Measurements from ENCODE around the gene PNPLA5.
A peak's percentile ranks its signal among the peaks of the same experiment; 100 is the strongest.
"Not testable (repeated sequence)": the region's sequence is repeated elsewhere in the genome, so short reads cannot be mapped to it uniquely, and the experiment has no call there.

The PNPLA5 gene

DNA sequence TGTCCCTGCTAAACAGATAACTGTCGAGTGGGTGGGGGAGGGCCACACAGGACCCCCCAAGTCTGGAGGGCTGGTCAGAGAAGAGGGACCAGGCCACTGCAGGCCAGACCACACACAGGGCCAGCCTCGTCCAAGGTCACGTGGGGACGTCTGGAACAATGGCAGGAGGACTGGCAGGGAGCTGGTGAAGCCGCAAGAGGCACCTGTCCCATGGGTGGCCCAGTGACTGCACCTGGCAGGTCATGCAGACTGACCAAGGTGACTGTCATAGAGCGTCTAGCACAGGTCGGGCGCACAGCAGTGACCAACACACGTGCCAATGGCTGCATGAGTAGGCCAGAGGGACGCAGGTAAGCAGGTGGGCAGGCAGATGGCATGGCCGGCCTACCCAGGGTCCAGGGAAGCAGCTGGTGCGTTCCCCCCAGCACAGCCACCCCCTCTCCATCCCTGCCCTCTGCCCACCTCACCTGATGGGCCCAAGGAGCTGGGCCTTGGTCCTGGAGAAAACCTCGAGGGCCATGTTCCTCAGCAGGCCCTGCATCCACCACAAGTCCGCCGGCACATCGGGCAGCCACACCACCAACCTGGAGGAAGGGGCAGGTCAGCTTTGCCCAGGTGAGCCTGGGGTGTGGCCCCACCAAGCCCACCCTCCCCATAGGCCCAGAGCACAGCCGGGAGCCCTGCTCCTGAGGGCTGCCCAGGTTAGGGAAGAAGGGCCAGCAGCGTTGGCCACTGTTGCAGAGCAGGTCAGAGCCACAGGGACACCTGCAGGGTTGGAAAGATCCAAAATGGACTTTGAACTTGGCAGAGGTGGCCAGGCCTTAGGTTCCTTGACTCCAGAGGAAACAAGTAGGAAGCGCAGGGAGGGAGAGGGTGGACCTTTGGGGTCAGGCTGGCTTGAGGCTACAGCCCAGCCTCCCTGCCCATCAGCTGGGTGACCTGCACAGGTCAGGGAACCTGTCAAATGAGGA lies 10.4 kb downstream of the PNPLA5 start:
- no peak for DNase-seq (ENCODE audit: low spot score)

DNA sequence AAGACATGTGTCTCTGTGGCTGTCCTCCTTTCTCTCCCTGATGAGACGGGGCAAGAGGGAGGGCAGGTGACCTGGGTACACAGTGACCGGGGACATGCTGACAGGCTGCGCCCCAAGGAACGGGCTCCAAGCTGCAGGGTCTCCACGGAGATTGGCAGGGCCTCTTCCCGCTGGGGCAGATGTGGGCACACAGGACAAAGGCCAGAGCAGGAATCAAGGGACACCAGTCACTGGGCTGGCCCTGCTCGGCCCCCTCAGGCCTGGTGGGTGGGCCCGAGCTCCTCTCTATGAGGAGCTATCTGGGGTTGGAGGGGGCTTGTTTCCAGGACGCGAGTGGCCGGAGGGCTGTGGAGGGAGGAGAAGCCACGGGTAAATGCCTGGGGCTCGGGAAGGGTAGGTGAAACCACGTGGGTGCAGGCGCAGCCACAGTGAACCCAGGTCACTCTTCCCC lies 11.2 kb downstream of the PNPLA5 start:
- no peak for DNase-seq (ENCODE audit: low spot score)

DNA sequence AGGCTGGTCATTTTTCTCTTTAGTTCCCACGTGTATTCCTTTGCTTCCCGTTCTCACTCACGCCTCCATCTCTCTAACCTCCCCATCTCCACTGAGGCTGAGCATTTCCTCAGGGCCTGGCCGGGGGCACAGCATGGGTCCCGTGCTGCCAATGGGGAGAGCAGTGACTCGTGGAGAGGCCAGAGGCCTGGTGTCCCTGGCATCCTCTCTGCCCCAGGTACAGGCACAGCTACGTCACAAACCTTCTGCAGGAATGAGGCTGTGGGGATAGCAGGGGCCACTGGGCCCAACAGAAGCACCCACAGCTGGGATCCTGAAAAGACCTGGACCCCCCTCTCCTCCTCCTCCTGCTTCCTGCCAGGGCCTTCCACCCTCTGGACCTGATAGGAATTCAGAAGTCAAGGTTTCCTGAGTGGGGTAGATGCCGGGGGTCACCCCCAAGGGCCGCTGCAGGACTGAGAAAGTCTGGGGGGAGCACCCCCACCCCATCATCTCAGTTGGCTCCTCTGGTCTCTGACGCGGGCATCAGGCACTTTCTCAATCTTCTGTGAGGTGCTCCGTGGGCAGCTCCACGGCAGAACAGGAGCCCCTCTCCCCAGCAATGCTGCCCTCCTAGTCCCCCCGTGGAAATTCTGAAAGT lies 11.8 kb downstream of the PNPLA5 start:
- no peak for DNase-seq (ENCODE audit: low spot score)

DNA sequence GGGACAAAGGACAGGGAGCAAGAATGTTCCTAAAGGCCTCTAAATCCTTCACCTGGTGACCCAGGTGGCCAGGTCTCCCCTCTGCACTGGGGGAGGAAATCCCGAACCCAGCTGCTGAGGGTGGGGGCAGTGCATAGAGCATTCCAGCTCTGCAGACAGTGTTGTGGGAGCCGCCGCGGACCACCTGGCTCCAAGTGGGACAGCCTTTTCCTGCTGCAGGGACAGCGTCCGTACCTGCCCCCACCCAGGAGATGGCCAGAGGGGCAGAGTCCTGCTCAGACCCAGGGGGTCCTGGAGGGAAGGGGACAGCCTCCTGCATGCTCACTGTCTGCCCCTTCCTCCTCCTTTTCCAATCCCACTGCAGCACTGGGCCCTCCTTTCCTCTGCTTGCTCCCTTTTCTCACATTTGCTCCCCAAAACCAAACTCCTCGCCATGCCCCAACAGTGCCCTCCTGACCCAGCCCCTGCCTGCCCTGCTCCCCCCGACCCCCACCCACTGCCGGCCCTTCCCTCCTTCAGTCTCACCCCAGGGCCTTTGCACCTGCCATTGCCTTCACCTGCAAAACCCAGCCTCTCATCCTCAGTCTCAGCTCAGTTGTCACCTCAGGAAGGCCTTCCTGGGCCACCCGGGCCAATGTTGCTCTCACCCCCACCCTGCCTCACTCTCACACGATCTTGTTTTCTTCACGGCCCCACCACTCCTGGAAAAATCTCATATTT lies 12.8 kb downstream of the PNPLA5 start:
- no peak for DNase-seq (ENCODE audit: low spot score)

DNA sequence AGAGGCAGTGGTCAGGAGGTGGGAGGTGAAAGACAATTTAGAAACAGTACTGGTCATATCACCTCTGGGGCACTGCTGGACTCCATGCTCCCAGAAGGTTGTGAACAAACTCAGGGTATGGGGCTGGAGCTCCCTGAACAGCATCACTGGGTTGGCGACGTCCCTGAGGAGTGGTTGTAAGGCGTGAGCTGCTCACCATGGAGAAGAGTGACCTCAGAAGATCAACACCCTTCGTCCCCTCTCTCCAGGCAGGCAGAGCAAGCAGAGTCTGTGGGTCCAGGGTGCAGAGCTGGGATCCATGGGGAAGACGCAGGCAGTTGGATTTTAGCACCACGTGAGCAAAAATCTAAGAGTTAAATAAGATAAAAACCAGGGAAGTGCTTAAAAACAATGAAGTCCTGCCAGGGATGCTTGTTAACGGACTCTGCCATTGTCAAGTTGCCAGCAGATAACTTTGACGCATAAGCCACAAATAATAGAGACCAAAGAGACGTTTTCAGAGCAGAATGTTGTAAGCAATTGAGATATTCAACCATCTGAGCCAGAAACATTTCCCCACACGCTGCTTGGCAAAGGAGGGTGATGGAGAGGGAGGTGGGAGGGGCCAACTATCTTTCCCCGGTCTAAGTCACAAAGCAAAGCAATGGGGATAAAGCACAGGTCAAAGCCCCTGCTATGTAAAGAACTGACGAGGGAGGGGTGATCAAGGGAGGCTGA lies 13.6 kb downstream of the PNPLA5 start:
- DNase-seq (ENCODE audit: low spot score) = no peak

DNA sequence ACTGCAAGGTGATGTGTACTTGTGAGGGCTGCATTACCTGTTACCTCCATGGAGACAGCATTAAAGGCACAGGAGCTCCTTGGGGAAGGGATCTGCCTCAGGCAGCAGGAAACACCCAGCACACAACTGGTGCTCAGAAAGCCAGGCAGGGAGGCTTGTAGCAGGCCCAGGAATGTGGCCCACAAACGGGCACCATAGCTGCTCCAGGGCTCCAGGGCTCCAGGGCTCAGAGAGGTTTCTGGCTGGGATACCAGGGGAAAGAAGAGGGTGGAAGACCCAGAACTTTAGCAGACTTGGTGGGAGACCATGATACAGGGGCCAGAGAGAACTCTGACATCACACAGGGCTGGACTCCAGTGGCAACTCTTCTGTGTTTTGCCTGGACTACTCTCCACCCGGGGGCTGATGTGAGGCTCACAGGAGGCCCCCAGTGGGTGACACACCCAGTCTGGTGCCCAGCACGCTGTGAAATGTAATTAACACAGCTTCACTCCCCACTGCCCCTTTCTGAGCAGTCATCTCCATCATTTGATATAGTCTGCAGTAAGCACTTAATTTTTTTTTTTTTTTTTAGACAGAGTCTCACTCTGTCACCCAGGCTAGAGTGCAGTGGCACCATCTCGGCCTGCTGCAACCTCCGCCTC lies 14.8 kb downstream of the PNPLA5 start:
- DNase-seq (ENCODE audit: low spot score) = no peak

DNA sequence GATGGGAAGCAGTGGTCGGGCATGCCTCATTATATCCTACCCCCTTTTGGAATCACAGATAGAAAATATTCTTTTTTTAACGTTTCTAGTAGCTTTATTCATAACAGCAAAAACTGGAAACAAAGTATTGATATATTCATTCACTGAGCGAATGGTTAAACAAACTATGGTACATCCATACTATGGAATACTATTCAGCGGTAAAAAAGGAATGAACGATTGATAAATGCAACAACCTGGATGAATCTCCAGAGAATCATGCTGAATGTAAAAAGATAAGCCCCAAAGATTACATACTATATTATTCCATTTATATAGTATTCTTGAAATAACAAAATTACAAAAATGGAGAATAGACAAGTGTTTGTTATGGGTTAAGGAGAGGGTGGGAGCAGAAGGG lies 22.0 kb downstream of the PNPLA5 start:
- no peak for DNase-seq (ENCODE audit: low spot score)

DNA sequence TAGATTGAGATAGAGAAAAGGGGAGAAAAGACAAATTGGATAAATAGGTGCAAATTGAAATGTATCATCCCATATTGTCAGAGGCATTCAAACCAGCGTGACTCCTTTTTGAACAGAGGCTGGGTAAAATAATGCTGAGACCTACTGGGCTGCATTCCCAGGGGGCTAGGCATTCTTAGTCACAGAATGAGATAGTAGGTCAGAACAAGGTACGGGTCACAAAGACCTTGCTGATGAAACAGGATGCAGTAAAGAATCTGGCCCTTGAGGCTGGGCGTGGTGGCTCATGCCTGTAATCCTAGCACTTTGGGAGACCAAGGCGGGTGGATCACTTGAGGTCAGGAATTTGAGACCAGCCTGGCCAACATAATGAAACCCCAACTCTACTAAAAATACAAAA lies 22.8 kb downstream of the PNPLA5 start:
- not testable (repeated sequence) for DNase-seq (ENCODE audit: low spot score)

DNA sequence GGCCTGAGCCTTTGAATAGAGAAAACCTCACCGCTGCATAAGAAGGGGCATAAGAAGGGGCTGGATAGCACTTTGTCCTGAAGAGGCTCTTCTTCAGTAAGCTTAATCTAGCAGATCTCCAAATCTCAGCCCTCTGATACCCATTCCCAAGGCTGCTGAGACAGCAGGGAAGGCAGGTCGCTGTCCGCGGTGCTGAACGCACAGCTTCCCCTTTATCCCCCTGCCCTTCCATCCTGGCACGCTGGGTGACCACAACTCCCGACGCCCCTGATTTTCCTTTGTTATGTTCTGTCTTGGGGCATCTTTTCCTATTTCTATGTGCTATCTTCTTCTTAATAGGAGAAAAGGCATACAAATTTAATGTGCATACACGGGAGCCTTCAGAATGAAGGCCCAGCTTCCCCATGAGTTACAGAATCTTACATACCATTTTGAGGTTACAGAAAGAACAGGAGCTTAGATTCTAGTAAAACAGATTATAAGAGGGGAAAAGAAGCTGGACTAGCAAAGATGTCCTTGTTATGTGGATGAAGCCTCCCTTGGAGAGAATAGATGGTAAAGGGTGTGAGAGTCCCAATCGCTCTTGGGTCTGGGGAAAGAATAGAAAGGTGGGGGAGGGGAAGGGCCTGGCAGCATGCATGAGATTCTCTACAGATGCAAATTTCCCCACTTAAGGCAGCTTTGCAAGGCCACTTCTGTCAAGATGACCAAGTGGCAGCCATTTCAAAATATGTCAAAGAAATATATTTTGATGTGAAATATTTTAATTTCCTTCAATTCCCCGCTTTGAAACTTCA lies 23.8 kb downstream of the PNPLA5 start:
- peak; percentile 82 for DNase-seq (ENCODE audit: low spot score)

DNA sequence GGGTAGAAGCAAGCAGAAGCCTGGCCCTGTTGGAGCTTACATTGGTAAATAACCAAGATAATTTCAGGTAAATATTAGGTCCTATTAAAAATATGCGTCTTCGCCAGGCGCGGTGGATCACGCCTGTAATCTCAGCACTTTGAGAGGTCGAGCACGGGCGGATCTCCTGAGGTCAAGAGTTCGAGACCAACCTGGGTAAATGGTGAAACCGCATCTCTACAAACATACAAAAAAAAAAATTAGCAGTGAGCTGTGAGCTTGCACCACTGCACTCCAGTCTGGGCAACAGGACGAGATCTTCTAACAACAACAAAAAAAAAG lies 29.0 kb downstream of the PNPLA5 start:
- DNase-seq (ENCODE audit: low spot score) = no peak

DNA sequence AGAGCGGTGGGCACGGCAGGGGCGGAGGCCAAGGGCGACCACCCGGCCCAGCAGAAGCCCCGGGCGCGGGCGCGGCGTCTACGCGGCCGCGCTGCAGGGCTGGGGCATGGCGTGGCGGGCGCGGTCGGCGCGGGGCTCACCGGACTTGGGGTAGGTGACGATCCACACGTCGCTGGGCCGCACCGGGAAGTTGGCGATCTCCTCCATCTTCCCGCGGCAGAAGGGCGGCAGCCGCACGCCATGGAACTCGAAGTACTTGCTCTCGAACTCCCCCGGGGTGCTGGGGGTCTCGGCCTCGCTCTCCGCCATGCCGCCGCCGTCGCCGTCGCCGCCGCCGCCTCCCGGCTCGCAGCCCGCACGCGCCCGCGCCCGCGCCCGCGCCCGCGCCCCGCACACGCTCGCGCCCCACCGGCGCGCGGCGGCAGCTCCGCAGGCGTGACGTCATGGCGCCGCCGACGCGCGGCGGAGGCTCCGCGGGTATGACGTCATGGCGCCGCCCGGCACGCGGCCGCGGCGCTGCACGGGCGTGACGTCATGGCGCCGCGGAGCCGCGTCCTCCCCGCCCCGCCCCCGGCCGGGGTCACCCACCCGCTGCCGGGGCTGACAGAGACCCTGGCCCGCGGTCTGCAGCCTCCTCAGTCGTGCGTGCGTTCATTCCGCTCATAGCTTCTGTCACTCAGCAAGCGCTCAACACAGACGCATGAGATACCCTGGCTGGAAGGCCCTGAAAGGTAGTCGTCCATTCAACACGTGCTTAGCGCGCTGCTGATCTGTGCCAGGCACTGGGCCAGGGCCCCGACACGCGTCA lies 29.5 kb downstream of the PNPLA5 start, which contains the start of gene SULT4A1:
Gene SULT4A1, minus strand, starts transcription at position 440 of the 808 bp plus-strand sequence. Its CDS starts 131 bp downstream, at position 309.
- DNase-seq (ENCODE audit: low spot score) = no peak

DNA sequence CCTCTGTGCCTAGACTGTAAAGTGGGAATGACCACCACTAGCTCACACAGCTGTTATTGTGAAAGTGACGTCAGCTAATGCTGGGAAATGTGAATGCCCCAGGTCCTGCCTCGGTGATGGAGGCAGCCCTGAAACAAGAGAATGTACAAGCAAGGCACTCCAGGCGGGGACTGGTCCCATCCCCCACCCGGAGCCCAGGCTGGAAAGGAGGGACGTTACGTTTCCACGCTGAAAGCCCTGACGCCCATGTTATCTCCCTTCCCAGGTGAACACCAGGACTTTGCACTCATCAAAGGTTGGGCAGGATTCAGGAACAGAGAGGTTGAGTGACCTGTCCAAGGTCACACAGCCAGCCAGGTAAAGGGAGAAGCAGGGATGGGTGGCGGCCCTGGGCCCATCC lies 30.3 kb downstream of the PNPLA5 start:
- no peak for DNase-seq (ENCODE audit: low spot score)

DNA sequence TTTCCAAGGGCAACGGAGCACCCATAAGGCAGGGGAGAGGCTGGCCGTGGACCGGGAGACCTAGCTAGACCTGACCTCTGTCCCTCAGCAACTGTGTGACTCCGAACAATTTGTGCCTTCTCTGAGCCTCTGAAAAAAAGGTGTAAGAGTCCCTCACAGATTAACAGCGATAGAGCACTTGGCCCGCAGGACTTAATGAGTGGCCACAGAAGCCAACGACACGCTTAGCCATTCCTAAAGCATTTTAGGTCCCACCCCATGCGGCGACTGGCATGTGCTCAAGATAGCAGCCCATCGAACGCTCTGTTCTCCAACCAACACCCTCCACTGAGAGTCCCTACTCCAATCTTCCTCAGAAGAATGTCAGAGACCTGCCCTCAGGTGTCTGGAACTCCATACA lies 31.0 kb downstream of the PNPLA5 start:
- no peak for DNase-seq (ENCODE audit: low spot score)

DNA sequence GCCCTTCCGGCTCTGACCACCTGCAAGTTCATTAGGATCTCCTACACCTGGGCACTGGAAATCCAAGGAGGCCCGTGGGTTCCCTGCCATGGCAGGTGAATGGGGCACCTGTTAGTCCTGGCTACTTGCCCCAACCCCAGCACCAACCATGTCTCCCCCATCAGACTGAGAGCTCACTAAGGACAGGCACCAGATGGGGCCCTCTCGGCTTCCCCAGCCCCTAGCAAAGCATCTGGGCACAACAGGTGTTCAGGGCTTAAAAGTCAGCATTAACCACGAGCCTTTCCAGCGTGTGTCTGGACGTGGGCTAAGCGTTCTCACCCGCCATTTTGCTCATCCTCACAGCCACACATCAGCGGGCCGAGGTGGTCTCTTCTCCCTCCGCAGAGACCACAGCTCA lies 31.7 kb downstream of the PNPLA5 start:
- no peak for DNase-seq (ENCODE audit: low spot score)

DNA sequence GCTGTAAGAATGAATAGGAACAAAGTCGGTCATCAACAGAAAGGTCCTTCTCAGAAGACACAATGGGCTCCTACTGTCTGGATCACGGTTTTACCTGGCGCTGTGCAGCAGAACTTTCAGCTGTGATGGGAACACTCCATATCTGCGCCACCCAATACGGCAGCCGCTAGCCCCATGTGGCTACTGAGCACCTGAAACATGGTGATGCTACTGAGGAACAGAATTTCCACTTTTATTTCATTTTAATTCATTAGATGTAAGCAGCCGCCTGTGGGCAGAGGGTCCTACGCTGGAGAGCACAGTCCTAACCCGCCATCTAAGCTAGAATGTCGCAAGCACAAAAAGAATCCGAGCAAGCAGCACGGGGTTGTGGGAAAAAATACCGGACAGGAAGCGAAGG lies 32.2 kb downstream of the PNPLA5 start:
- no peak for DNase-seq (ENCODE audit: low spot score)

DNA sequence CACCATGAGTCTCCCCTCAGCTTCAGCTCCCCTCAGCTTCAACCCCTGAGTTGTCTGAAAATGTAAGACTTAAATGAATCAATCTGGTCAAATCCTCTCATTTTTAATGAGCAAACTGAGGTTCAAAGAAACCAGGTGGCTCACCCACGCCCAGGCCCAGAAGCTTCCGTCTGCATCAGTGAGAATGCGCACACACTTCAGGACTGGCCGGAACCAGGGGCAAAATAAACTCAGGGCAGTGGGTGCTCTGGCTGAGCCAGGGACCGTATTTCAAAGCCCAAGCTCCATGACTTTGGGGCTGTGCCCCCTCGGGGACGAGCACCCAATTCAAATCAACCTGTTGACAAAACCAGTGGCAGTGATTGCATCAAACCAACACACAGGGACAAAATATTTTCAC lies 32.6 kb downstream of the PNPLA5 start:
- no peak for DNase-seq (ENCODE audit: low spot score)

DNA sequence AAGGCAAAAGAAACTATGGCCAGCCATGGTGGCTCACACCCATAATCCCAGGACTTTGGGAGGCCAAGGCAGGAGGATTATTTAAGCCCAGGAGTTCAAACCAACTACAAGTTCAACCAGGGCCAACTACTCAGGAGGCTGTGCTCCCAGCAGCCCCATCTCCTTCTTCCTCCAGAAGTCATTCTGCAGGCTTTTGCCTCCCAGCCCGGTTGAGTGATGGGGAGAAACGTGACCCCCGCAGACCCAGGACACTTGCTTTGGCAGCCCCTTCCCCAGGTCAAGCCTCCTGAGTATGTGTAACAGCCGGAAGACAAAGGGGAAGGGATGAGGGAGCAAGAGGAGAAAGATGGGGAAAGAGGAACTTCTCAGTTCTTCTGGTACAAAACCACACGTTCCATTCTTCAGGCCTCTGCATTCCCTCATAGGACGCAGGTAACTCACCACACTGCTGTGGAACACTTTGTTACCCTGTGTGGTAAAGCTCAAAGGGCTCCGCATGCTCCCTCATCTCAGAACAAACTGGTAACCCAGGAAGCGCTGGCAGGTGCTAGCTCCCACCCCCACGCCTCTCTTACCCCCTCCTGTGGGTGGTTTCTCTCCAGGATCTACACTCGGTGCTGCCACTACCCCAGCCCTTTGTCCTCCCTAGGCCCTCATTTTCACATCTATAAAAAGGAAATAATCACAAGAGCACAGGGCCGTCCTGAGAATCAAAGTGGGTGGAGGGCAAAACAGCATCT lies 33.5 kb downstream of the PNPLA5 start:
- no peak for DNase-seq (ENCODE audit: low spot score)

DNA sequence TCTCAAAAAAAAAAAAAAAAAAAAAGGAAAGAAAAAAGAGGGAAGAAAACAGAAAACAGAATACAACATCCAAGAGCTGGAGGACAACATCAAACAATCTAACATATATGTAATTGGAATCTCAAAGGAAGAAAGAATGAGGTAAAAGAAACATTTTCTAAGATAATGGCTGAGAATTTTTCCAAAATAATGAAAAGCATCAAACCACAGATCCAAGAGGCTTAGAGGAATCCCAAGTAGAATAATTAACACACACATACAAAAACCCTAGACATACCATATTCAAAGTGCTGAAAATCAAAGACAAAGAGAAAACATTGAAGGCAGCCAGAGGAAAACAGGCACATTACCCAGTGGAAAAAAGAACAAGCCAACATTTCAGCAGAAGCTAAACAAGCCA lies 34.4 kb downstream of the PNPLA5 start:
- no peak for DNase-seq (ENCODE audit: low spot score)

DNA sequence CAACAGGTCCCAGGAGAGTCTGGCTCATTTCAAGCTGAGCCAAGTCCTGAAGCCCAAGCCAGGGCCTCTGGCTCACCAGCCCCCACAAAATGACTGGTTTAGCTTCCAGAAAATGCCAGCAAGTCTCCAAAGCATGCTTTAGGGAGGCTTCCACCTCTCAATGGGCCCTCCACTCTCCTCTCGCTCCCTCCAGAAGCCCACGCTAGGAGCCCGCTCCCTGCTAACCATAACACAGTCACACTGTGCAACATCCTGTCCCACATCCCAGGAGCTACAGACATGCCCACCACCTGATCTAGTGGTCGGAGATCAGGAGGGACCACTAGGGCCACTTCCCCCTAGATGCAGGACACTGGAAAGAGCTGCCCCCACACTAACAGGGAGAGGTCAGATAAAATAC lies 36.4 kb downstream of the PNPLA5 start:
- DNase-seq (ENCODE audit: low spot score) = no peak
